ENCODE measurements around the gene PCDHGA7.

GRCh38 chr5:141399555-141400258, 17.2 kb downstream of the PCDHGA7 start:
- no peak for TF ChIP-seq GATA3 (IDR thresholded peaks at IDR 0.05; ENCODE audit: low read depth, low read length)
- TF ChIP-seq GATA2 (IDR thresholded peaks at IDR 0.05; ENCODE audit: low read depth, low read length) = no peak

Measured in SH-SY5Y (cell line).